HG03558 (cell line): ENCODE results near the gene INPP5E.
A peak's percentile ranks its signal among the peaks of the same experiment; 100 is the strongest.

Source experiments
- ATAC-seq: cut with Tn5 transposase; IDR thresholded peaks from one replicate; pipeline ENCODE4 v1.9.1; 2021; ENCODE audit warnings: moderate number of reproducible peaks; ENCODE audit not compliant: unreplicated experiment; ENCODE audit errors: extremely low read depth

Gene INPP5E, protein sequence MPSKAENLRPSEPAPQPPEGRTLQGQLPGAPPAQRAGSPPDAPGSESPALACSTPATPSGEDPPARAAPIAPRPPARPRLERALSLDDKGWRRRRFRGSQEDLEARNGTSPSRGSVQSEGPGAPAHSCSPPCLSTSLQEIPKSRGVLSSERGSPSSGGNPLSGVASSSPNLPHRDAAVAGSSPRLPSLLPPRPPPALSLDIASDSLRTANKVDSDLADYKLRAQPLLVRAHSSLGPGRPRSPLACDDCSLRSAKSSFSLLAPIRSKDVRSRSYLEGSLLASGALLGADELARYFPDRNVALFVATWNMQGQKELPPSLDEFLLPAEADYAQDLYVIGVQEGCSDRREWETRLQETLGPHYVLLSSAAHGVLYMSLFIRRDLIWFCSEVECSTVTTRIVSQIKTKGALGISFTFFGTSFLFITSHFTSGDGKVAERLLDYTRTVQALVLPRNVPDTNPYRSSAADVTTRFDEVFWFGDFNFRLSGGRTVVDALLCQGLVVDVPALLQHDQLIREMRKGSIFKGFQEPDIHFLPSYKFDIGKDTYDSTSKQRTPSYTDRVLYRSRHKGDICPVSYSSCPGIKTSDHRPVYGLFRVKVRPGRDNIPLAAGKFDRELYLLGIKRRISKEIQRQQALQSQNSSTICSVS

DNA sequence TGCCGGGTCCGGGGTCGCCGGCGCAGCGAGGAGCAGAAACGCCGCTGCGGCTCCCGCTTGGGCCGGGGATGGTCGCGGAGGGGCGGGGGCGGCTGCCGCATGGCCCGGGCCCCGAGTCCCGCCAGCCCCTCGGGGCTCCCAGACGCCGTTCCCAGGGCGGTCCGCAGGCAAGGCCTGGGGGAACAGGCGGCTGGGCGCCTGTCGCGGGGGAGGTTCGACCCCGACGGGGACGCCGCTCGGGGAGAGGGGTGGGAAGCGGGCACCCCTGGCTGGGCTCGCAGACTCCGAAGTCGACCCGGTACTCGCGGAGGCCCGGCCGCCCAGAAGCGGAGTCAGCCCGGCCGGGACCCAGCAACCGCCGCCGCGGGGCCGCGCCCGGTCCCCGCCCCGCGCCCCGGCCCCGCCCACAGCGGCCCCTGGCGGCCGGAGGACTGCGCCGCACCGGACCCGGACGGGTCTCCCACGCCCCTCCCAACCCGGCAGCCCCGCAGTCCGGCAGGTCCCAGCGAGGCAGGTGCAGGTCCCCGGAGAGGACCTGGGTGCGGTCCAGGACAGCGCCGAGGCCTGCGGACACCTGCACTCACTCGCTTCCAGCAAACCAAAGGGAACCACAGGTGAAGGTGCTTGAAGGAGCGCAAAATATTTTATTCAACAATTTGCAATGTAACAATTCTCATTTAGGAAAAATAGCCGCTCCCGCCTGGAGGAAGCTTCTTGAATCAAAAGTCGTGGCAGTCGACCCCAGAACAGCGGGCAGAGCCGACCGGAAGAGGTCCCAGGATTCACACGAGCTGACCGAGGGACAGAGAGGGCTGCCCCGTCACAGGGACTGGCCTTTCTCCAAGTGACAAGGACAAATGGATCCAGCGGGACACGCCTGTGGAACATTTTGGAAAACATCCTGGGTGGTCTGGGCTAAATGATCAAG, at the start of gene INPP5E:
Gene INPP5E (minus strand): TSS at position 365 of the 928 bp plus-strand sequence. CDS start 426 bp downstream, outside the sequence.
- no peak for ATAC-seq

DNA sequence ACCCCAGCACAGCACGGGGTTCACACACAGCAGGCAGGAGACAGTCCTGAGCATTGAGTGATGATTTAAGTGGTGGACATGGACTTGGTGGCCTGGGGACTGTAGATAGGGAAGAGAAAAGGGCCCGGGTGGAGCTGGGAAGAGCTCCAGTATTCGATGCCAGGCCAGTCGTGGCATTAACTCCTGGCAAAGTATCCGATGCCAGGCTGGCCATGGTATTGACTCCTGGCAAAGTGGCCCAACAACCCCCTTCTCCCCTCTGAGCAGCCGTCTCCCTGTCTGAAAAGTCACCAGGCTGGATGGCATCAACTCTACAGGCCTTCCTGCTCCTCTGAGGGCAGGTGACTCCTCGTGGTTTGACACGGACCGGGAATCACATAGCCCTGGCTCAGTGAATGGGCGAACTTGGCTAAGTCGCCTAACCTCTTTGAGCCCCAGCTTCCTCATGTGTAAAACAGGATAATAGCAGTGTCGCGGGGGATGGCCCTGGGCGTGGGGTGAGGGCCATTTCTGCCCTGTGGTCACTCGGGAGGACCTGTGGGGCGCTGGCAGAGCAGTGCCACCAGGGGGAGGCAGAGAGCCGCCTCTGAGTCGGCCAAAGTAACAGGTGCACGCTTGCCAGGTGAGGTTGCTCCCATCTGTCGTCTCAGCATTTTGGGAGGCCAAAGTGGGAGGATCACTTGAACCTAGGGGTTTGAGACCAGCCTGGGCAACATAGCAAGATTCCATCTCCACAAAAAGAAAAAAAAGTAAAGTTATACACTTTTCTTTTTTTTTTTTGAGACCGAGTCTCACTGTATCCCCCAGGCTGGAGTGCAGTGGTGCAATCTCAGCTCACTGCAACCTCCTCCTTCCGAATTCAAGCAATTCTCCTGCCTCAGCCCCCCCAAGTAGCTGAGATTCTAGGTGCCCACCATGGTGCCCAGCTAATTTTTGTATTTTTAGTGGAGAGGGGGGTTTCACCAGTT, 48.9 kb upstream of the INPP5E start:
- no peak for ATAC-seq

DNA sequence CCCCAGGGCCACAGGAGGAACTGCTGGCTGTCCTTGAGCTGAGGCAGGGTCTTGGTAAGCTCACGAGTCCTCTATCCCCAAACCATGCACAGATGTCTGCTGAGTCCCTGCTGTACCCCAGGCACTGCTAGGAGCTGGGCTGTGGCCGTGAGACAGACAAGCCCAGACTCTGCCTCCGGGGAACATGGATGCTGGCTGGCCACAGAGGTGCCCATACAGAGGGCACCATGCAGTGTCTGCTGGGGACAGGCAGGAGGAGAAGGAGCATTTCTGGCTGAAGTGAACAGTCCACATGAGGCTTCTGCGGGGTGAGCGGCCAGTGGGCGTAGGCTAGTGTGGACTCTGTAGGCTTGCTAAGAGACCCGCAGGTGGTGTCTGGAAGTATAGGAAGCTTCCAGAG, 48.0 kb upstream of the INPP5E start:
- no peak for ATAC-seq

DNA sequence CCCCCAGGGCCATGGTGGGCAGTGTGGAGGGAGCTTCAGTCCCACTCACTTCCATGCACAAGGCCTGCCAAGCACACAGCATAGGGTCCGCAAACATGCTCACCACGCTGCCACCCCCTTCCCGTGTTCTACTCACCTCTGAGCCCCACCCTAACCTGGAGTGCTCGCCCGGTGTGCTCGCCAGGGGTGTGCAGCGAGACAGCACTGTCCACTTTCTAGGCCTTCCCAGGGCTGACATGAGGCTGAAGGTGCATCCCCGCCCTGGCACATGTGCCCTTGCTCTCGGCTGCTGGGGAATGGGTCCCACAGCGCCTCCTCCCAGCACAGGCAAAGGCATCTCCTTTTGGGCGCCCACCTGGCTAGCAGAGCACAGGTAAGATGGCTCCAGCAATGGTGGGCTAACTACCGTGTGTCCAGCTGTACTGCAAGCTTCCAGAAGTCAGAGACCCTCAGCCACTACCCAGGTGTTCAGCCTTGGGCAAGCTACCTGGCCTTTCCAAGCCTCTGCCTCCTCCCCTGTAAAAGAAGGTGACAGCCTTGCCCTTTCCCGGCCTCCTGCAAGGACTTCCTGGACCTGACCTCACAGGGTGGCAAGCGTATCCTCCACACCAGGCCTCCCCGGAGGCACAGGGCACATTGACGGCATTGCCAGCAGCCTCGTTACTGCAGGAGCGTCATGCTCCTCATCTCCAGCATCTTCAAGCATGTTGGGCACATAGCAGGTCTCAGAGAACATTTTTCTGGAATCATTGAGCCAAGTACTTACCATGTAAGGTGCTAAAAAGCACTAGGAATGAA, 47.4 kb upstream of the INPP5E start:
- ATAC-seq = no peak

DNA sequence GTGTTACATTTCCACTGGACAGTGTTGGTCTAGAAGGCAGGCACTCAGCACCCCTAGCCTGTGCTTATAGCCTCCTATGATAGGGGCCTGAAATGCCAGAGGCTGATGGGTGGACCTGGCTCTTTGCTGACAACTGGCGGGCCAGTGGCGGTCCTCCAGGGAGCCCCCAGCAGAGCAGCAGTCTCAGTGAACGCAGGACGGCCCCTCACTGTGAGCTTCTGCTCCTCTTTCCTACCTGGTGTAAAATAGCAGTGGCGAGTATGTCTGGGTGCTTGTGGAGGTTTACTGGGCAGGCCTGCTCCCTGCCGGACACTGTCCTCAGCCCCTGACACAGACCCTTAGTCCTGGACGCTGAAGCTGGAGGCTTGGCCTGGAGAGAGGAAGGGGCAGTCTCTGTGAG, 46.5 kb upstream of the INPP5E start:
- ATAC-seq = no peak

DNA sequence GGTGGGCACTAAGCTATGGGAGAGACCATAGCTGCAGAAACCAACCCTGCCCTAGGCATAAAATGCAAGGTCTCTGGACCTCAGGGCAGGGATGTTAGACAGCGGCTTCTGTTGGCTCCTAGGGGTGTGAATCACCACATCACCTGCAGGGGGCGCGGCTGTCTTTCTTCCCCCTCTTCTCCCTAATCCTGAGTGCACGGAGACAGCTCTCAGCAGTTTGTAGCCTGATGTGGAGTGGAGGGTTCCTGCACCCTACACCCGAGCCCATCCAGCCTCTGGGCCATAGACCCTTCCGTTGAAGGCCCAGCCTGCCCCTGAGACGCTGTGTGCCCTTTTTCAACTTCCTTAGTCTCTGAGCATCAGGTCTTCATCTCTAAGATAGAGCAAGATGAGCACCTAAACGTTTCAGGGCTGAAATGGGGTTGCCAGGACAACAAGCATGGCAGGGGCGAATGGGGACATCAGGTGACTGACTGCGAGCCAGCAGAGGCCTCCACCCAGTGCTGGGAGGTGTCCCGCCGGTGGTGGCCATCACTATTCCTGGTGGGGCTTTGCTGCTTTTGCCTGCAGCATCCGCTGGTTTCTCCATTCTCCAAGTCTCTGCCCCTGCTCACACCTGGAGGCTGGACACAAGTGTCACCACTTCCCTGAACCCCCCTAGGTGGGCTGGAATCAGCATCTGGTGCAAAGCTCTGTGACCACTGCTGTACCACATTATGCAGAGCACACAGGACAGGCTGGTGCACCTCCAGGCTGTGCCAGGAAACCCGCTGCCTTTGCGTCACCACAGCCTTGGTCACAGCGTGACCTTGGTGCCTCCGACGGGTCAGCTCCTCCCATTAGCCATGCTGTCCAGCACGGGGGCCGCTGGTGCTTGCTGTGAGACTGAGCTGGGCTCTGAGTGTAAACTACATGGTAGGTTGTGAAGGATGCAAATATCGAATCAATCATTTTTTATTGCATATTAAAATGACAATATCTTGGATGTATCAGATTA, 45.7 kb upstream of the INPP5E start:
- no peak for ATAC-seq

DNA sequence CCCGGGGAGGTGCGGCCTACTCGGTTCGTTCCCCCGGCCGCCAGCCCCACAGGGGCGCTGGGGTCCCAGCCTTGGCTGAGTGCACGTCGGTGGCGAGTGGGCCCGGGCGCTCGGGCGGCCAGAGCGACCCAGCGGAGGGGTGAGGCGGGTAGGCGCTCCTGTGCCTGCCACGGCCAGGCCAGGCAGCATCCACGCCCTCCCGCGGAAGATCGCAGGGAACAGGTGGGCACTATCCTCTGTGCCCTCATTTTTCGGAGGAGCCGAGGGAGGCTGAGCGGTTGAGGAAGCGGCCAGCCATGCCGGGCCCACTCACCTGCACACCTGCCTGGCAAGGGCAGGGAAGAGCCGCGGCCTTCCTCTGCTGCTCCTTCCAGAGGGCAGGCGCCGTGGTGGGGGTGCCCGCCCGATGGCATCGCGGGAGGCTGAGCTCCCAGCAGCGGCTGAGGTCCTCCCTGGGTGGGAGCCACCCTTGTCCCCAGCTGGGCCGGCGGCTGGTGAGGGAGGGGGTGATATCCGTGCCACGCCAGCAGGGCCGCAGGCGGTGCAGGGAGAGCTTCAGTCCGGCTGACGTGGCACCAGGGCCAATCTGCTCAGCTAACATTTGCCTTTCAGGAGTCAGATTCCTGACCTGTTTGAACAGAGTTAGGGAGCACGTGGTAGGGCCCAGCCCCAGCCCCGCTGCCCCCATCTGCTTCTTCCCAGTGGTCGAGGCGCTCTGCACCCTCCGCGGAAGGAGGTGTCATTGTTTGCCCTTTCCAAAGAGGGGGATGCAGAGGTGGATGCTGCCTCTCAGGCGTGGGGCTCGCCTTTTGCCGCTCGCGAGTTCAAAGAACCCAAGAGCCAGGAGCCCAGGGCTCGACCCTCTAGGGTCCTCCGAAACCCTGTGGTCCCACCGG, 44.8 kb upstream of the INPP5E start:
- peak; percentile 2 for ATAC-seq

DNA sequence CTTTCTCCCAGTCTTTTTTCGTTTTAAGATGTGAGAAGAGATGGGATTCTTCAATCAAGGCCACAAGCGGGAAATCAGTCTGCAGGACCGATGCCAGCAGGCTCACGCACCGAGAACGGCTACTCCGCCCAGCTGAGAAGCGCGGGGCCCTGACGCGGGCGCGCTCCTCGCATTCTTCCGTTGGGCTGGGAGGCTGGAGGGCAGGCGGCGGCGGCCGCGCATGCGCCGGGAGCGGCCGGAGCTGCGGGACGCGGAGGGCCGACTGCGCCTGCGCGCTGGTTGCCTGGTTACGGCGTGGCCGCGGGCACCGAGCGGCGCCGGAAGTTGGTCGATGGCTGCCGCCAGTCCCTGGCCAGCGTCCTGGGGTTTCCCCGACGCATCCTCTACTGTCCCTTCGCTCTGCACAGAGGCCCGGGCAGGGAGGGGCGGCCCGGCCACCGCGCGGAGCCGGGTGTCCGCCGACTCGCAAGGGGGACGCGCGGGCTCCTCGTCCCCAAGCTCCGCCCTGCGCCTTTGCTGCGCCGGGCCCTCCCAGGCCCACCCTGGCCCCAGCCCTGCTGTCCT, 44.0 kb upstream of the INPP5E start:
- peak; percentile 37 for ATAC-seq

DNA sequence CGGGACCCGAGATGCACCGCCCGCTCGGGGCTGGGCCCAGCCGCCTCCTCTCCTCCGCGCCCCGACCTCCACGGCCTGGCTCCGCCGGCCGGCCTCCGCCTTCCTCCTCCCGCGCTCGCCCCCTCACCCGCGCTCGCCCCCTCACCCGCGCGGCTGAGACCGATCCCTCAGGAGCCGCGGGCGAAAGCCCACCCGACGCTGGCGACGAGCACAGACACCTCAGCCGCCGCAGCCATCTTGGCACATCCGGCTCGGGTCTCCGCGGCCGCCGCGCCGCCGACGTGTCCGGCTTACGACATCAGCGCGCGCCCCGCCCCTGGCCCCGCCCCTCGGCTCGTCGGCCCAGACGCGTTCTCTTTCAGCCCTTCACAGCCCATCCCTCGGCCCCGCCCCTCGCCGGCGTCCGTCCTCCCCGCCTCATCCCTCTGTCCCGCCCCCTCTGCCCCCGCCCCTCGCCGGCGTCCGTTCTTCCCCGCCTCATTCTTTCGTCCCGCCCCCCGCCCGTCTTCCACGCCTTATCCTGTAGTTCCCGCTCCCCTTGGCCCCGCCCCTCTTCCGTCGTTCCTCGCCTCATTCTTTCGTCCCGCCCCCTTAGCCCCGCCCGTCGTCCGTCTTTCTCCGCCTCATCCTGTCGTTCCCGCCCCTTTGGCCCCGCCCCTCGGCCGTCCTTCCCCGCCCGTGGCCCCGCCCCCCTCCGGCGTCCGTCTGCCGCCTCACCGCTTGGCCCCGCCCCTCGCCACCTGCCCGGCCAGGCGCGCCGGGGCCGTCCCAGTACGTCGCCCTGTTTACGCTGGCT, 43.3 kb upstream of the INPP5E start, which contains the start of gene SEC16A:
Gene SEC16A (minus strand): TSS at position 248 of the 796 bp plus-strand sequence. CDS start 5,425 bp downstream, outside the sequence.
- ATAC-seq = peak; percentile 34

DNA sequence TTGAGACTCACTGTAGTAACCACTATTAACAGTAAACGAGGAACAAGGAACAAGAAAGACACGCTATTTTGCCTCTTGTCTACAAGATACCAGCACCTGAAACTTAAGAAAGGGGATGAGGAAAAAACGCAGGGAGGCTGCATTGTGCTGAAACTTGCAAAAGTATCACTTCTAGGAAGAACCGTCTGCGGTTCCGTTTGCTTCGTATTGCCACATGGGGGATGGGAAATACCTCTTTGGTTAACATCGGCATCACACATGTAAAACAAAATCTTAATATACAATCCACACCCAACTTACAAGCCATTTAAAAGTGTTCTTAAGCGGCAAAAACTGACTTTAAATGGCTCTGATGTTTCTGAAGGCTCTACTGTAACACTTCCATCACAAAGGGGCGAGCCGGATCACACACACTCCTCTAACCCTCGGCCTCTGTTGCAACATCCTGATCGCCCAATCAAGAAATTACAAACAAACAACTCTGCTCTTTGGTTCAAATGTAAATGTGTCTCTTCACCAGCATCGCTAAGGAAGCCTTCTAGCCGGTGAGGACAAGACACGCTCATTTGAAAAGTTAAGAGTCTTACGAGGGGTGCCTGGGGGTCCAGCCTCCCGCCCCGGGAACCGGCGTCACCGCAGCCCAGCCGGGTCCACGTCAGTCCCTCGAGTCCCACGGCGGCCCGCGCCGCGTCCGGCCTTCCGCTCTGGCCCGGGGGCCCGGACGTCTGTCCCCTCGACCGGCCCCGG, 42.6 kb upstream of the INPP5E start:
- ATAC-seq = no peak

DNA sequence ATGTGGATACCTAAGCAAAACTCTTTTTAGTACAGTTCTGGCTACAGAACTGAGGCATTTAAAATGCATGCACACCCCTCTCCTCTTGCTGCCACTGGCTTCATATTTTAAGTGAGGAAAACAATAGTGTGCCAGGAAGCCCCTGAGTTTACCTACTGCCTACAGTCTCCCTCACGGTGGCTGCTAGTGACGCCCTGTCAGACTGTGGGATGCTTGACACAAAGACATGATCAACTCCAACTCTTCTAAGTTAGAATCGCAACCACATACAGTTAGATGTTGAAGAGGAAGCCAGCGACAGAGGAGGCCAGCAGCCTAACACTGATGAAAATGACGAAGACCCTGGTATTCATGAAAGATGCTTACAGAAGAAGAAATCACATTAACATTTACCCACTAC, 41.9 kb upstream of the INPP5E start:
- no peak for ATAC-seq

DNA sequence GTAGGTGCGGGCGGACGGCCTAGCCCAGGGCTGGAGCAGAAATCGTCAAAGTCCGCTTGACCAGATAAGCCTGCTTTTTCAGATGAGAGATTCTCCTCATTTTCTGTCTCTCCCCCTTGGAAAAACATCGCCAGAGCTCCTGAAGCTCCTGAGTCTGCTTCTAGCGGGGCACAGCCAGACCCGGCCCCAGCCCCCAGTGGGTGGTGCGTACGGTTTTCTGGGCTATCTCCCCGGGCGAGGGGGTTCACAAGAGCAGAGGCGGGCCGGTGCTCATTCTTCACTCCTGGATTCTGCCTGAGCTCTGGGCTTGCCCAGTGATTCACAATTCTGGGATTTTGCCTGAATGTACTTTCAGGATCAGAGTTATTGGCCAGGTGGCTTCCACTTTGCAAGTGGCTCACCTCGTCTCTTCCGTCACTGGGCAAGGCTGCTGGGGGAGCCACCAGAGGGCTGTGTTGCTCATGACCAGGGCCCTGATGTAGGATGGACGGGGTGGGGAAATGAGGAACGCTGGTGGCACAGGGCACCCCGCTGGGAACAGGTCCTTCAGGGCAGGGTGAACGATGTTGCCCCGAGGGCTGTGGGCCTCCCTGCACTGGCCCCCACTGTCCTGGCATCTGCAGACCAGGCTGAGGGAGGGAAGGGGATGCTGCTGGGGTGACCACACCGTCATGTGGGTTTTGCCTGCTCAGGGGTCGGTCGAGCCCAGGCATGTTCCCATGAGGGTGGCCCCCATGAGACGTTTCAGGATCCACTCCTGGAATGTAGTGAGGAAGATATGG, 36.9 kb upstream of the INPP5E start:
- no peak for ATAC-seq

DNA sequence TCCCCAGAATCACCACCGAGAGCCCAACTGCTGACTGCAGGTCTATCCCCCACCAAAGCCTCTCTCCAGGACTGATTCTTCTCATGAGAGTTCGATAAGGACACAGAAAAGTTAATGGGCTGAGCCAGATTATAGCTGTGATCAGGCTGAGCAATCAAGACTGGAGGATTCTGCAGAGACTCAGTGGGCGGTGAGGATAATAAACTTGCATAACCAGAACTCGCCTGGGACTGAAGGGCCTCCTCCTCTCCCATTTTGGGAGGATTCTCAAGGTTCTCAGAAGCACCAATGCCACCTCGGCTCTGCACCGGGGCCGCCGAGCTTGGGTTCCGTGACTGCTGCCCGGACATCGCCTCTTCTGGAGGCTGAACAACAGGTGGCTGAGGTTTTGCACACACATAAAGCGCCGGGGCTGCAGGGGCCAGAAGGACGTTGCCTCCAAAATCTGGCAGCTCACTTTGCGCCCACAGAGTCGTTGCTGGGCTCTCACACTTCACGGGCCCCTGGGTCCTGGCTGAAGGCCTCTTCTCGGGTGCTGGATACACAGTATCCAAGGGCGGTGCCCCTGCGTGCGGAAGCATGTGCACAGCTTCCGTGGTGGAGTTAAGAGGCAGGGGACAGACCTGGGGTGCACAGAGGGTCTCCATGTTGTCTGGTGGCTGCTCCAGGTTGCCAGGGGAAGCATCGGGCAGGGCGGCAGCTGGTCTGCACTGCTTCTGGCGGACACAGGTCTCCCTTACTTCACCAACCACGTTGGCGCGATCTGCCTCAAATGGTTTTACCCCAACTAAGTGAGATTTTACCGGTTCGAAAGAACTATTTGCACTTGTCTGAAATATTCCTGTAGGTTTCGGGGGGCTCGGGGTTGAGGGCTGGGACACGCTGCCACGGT, 35.6 kb upstream of the INPP5E start:
- no peak for ATAC-seq
